GM18861 (cell line): ENCODE results near the gene FAM83F.
"Not testable (repeated sequence)": the region's sequence is repeated elsewhere in the genome, so short reads cannot be mapped to it uniquely, and the experiment has no call there.

Experiments used
- ATAC-seq: cut with Tn5 transposase; IDR thresholded peaks from one replicate; pipeline ENCODE4 v1.9.1; 2021; ENCODE audit not compliant: unreplicated experiment

Gene FAM83F

DNA sequence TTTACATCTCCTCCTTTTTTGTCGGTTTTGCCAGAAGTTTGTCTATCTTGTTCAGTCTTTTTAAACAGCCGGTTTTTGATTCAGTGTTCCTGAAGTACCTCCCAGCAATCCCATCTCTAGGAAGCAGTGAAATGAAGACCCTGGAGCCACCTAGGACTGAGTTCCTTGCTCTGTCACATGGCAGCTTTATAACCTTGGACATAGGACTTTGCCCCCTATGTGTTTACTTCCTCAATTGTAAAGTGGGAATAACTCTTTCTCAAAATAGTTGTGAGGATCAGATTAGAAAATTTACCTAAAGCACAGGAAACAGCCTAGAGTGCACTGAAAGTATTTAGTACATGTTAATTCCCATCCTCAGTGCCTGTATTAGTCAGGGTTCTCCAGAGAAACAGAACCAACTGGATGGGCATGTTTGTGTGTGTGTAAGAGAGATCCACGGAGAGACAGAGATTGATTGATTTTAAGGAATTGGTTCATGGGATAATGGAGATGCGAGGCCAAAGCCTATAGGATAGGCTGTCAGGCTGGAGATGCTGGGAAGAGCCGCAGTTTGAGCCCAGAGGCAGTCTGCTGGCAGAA lies 20.0 kb downstream of the FAM83F start:
- no peak for ATAC-seq

DNA sequence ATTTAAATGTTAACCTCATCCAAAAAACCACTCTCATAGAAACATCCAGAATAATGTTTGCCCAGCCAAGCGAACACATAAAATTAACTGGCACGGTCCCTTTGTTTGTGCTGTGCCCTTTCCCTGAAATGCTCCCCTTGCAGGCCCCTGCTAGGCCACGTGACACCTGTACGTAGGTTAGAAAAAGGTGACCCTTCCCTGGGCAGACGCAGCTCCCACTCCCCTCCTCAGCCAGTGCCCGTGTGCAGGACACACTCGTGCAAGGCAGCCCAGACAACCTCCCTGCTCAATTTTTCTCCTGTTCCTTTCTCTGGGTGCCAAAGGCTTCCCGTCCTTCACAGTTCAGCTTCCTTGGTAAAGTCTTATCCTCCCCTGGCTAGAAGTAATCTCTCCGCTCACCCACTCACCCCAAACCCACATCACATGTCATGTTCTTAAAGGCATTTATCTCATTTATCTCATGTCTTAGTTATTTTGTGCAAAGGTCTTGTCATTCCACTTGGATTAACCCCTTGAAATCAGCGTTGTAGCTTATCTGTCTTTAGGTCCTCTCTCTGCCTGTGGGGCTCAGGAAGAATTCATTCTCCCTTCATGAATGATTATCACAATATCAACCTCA lies 20.7 kb downstream of the FAM83F start:
- ATAC-seq: no peak

DNA sequence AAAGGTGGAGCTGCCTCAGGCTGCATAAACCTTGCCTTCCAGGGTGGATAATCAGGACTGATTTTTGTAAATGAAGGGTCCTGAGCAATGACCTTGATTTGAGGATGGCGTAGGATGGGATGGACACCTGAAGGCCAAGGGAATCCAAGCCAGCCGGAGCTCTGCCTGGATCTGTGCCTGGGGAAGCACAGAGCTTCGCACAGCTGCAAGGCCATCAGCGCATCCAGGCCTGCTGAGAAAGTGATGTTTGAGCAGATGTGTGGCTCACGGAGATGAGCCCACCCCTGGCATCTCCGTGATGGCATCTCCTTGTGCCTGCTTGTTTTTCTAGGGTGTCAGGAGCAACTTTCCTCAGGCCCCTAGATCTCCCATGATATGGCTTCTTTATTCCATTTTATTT lies 23.3 kb downstream of the FAM83F start:
- ATAC-seq: no peak

DNA sequence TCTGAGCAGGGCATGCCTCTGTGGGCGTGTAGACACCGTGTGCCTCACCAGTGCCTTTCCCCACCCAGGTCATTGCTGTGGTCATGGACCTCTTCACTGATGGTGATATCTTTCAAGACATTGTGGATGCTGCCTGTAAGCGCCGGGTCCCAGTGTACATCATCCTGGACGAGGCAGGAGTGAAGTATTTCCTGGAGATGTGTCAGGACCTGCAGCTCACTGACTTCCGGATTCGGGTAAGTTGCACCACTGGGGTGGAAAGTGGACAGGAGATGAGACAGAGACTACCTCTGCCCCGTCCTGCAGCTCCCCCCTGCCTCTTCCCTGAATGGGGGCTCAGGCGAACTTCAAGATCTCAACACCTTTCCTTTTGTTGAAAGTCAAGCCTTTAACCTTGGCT lies 24.3 kb downstream of the FAM83F start:
- ATAC-seq: no peak

DNA sequence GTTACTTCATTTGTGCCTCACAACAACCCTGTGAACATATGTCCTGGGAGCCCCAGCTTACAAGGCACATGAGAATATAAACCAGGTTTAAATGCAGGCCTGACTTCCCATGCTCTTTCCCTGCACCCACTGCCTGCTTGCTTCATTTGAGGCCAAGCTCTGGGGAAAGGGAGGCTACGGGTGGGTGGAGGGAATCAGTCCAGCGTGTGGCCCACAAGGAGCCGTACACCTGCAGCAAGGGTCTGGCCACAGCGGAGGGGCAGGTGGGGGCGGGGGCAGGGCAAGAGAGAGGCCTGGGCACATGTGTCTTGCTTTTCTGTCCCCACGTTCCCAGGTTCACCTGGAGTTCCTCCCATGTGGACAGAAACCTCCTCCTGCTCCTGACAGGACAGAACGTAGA lies 26.2 kb downstream of the FAM83F start:
- ATAC-seq: no peak

DNA sequence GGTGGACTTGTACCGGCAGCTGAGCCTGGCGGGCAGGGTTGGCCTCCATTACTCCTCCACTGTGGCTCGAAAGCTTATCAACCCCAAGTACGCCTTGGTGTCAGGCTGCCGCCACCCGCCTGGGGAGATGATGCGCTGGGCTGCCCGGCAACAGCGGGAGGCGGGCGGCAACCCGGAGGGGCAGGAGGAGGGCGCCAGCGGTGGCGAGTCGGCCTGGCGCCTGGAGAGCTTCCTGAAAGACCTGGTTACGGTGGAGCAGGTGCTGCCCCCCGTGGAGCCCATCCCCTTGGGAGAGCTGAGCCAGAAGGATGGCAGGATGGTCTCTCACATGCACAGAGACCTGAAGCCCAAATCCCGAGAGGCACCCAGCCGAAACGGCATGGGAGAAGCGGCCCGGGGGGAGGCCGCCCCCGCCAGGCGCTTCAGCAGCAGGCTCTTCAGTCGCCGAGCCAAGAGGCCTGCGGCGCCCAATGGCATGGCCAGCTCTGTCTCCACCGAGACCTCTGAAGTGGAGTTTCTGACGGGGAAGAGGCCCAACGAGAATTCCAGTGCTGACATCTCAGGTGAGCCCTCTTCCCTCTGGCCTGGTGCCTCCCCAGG lies 26.7 kb downstream of the FAM83F start:
- no peak for ATAC-seq

DNA sequence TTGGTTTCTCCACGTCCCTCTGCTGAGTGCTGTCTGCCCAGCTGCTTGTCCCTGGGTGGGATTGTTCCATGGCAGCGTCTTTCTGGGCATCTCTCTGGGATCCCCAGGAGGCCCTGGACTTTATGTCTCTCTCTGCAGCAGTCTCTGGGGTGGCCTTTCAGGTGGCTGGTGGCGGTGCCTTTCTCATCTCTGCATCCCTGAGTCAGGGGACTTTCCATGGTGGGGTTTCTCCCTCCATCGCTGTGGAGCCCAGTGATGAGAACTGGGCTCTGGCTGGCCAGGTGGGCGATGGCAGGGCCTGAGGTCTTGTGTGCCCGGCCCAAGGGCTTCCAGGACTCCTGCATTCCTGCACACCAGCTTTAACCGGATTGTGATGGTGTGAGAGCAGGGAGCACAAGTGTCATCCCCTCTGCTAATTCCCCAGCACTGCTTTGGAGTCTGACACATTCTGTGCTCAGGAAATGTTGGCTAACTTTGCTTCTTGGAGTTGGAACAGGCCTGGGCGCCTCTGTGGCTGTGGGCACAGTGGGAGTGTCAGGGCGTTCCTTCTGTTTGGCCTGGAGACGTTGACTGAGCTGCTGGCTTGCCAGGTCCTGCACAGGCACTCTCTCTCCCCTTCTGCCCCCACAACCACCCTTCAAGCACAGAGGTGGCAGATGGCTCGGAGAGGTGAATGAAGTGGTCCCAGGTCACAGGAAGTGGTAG lies 27.9 kb downstream of the FAM83F start:
- no peak for ATAC-seq

DNA sequence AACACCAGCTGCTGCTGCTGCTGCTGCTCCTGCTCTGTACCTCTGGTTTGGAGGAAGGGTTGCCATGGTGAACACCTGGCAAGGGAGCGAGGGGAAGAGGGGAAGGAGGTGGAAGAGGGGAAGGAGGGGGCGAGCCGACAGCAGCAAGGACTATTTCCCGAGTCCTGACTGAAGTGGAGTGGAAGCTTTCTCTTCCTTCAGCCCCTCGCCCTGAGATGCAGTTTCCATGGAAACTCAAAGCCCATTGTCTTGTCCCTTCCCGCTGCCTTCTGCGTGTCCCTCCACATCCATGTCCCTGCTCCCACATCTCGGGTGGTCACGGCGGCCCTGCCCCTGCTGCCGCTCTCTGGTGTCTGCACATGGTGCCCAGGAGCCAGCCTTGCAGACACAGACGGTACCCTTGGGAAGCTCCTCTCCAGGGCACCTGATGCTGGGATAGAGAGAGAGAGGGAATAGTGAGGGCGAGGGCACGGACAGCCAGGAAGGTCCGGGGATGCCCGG lies 28.6 kb downstream of the FAM83F start:
- ATAC-seq: no peak

DNA sequence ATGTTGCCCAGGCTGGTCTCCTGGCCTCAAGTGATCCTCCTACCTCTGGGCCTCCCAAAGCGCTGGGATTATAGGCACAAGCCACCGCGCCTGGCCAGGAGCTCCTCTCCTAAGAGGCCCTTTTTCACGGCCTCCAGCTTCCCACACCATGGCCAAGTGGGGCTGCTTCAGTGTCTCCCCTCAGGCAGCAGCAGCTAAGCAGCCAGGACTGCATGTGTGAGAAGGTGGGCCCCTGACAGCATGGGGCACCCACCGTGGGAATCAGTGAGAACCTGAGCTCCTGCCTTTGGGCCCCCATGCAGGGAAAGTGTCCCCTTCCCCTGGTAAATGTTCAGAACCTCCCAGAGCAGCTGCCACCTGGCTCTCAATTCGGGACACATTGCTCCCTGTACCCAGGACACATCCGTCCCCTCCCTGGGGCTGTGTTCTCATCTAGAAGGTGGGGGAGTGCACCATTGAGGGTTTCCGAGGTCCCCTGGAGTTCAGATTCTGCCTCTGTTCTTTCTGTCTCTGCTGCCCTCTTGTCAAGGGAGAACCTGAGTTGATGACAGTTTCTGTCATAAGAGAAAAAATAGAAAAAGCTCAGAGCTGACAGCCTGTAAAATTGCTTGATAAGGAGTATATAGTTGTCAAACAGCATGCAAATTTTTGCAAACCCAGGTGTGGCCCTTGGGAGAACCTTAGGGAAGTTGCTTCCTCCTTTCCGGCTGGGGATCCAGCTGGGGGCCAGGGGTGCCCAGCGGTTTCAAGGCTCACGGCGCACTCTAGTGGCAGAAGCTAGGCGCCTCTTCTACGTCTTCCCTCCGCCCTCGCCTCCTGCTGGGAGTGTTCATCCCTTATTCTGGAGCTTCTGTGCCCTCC lies 29.7 kb downstream of the FAM83F start:
- ATAC-seq: no peak

DNA sequence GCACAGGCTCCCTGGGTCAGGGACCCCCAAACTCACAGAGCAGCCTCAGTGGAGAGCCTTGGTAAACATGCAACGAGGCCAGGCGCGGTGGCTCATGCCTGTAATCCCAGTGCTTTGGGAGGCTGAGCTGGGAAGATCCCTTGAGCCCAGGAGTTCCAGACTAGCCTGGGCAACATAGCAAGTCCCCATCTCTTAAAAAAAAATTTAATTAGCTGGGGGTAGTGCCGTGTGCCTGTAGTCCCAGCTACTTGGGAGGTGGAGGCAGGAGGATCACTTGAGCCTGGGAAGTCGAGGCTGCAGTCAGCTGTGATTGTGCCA lies 30.3 kb downstream of the FAM83F start:
- not testable (repeated sequence) for ATAC-seq

DNA sequence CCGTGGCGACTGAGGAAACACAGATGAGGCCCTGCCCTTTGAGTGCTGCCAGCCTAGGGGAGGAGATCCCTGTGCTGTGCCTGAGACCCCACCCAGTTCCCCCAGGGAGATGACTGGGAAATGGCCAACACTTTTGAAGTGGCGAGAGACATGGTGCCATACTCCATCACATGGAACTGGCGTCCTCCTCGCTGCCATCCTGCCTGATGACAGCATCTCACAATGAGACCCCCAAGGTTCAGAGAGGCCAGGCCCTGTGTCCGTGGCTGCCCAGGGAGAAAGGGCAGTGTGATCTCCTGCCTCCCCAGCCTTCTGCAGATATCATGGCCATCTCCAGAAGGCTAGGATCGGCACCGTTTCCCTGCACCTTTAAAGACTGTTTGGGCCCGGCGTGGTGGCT lies 31.1 kb downstream of the FAM83F start:
- ATAC-seq: no peak

DNA sequence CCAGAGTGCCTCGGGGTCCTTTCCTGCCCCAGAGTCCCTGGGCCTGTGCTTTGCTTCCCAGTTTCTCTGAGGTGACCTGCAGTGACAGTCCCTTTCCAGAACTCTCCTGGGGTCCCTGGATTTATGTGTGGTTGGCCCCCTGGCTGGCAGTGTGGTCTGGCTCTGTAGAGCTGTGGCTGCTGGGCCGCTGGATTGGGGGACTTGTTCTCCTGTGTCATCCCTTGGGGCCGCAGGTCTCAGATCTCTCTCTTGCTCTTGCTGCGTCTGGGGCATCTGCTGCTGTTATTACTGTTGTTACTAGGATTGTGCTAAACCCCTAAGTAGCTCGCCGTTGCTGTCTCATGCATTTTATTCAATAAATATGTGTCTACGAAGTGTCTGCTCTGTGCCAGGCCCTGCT lies 31.9 kb downstream of the FAM83F start:
- ATAC-seq: no peak

DNA sequence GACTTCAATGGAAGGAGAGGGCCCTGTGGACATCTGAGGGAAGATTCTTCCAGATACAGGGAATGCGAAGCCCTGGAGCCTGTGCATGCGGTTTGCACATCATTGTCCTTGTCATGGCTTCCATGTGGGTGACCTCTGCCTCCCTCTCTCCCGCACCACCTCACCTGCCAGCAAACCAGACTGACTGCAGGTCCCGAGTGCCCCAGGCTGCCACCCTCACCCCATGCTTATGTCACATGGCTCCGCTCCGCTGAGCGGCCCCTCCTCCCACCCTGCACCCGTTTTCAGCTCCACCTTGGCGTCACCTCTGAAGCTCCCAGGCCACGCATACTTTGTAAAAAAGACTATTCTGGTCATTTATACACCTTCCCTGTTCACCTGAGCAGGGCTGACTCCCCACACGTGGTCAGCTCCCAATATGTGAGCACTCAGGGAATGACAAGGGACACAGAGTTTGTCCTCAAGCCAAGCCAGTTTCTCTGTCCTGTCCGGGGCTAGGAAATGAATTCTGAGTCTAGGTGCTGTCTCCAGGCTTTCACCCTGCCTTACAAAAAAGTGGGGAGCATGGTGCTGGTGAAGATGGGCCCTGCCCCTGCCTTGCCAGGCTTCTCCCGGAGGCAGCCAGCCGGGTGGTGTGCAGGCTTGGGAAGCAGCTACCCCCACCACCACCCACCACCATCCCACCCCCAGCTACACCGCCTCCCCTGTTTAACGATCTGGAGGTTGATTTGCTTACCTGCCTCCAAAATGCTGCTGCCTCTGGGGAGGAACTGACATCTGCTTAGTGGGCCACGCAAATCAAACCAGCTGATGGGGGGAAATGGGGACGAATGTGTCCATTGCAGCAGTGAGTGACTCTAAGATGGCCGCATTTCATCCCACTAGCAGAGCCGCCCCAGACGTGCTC lies 32.7 kb downstream of the FAM83F start:
- ATAC-seq: no peak

DNA sequence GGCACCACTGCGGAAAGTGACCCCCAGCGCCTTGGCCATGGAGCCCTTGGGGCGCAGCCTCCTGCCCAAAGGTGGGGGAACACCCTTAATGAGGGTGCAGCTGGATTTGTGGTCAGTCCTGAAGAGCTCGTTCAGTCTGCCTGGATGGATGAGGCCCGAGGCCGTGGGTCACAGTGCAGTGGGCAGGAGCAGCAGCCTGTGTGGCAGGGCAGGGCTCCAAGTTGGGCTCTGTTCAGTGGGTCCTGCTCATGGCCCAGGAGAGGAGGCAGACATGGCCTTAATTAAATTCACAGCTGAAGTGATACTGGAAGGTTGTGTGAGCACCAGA lies 33.3 kb downstream of the FAM83F start:
- ATAC-seq: no peak

DNA sequence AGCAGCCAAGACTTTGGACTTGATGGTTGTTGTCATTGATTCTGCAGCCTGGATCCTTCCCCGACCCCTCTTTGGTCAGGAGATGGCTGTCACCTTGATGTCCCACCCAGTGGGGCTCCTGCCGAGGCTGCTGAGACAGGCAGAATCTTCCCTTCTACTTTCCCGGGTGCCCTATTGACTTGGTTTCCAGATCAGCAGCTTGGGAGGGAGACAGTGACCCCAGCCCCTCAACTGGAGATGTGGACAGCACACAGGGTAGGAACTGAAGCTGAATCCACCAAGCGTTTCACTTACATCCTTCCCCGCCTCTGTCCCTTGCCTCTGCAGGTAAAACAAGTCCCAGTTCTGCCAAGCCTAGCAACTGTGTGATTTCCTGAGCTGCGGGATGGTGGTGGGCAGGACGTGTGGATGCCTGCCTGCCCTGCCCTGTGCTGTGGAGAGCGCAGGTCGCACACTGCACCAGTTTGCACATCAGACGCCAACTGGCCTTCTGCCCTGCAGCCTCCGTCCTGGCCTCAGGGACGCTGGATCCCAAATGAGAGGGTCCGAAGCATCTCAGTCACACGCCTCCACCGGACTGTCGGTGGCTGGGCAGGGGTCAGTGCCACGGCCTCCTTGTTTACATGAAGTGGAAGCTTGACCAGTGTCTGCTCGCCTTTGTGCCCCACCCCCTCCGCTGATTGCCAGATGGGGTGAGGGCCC lies 34.6 kb downstream of the FAM83F start:
- ATAC-seq: no peak

DNA sequence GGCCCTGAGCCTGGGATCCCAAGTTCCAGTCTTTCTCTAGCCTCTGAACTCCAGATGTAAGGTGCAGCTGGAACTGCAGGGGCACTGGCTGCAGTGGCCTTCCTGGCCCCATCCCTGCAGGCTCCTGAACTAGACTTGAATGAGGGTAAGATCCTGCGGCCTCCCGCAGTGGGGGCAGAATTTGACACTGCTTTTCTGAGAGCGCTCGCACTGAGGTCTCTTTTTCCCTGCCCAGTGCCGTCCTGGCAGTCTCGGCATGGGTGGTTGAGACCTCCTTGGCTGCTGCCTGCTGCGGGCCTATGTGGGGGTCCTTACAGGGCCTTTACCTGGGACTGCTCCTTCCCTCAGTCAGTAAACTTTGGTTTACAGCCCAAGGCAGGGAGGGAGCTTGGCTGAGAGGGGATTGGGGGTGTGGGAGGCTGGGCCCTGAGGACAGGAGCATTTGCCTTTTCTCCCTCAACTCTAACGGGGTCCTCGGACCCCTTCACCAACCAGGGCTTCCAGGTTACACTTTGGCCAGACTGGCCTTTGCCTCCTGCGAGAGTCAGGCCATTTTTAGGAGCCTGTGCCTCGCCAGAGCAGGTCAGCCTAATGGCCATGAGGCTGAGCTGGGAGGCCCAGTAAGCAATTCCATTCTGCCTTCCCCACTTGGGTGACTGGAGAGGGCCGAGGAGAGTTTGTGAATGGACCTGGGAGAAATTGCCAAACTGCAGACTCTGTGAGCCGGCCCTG lies 35.4 kb downstream of the FAM83F start:
- no peak for ATAC-seq

DNA sequence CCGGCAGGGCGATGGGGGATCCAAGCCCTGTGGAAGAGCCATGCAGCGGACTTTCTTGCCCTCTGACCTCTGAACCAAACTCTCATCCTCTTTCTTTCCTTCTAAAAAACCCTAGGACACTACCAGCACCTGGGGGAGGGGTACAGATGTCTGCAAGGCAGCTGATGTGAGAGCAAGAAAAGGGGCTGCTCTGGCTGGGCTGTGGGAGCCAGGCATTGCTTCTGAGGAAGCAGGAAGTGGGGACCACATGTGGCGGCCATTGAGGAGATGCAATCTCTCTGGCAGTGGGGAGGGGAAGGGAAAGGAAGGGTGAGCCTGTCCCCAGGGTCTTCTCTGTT lies 36.0 kb downstream of the FAM83F start:
- ATAC-seq: no peak

DNA sequence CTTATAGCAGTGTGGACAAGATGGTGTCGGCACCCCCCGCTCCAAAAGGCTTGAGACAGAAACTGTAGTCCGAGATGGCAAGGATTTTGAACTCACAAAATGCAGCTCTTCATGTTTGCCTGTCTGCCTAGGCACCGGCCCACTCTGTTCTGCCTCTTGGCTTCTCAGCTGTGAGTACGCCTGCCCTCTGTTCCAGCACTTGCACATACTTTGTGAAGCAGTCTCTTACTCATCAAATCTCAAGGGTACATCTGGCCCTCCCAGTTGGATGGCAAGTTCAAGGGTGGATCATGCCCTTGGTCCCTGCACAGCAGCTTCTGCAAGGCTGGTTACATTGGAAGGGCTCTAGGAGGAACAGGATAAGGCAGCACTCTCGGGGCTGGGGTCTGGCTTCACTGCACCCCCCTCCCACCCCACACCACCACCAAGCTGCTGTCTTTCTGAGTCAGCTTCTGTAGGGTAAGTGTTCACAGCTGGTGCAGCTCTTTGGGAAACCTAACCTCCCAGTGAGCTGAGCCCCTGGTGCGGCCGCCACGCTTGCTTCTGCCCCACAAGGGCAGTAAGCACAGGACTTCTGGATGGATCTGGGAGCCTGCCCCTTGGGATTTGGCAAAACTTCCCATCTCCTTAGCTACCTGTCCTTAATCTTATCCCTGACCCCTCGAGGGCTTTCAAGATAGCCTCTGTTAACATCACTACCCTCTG lies 37.2 kb downstream of the FAM83F start:
- ATAC-seq: no peak
